ENCODE data around the gene MBOAT2.

The MBOAT2 gene

DNA sequence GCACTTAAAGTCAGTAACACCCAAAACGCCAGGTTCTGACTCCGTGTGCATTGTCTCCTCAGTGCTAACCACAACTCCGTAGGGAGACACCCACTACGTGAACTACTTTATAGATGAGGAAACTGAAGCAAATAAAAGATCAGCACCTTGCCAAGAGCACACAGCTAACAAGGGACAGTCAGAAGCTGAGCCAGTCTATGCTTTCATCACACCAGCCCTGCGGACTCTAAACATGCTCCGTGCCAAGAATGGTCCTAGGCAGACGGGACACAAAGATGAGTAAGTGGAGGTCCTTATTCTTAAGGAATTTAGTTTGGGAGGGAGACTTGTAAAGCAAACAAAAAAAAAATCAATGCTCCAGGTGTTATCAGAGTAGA, 9.6 kb downstream of the MBOAT2 start:
- H3K4me1 ChIP-seq (ENCODE audit: control insufficient read depth, insufficient read depth, low read length) = no peaks in the 10 kb centered on the region
- WGBS, 2 experiments = 92 to 95% methylated on average over 7 of the region's 7 CpGs

DNA sequence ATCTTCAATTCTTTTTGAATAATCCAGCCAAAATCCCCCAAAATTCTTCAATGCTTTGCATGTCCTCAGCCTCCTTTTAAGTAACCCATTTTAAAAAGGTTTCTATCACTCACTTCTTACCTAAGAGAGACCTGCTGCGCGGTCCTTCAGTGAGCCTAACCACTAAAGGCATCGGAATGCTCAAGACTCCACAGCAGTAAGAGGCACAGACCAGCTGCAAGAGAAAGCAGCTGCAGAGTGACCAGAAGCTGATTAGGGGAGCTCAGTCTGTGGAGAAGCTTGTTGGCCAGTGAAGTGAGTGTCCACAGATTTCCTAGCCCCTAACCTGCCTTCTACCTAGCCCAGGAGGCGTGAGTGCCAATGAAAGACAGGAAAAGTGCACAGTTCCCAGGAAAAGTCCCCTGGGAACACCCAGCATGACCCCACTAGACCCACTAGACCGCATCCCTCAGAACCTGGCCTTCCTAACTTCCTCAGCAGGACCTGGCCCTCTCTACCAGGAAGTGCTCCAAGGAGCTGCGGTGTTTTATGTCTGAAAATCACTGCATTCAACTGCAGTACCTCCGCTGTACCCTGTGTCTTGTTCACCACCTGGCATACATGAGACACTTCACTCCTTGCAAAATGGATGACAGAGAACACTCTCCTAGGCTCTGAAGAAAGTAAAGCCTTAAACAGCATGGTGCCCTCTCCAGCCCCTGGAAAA, 10.1 kb downstream of the MBOAT2 start:
- Histone ChIP-seq H3K4me3 (ENCODE audit: insufficient read depth, low read depth, low read length) (no peak overlapping the region), H3K27me3 (ENCODE audit: control insufficient read depth, insufficient read depth, low read length, poor library complexity, severe bottlenecking) (no peaks in the 10 kb centered on the region), H3K36me3 (ENCODE audit: control insufficient read depth, insufficient read depth, low read length) (no peaks in the 10 kb centered on the region), H3K27ac (ENCODE audit: insufficient read depth, low read depth, low read length, poor library complexity, severe bottlenecking) (no peak overlapping the region), H3K9me3 (ENCODE audit: control insufficient read depth, low read length) (no peaks in the 10 kb centered on the region), H3K4me1 (ENCODE audit: control insufficient read depth, insufficient read depth, low read length) (no peaks in the 10 kb centered on the region)
- 93 to 96% methylated on average over 7 of the region's 7 CpGs for WGBS, 2 experiments

More for the DNA sequence above, 9.6 kb downstream of the MBOAT2 start:
- Histone ChIP-seq H3K9me3 (ENCODE audit: control insufficient read depth, low read length) (no peaks in the 10 kb centered on the region), H3K36me3 (ENCODE audit: control insufficient read depth, insufficient read depth, low read length) (no peaks in the 10 kb centered on the region), H3K27ac (ENCODE audit: insufficient read depth, low read depth, low read length, poor library complexity, severe bottlenecking) (no peak overlapping the region), H3K4me3 (ENCODE audit: insufficient read depth, low read depth, low read length) (no peak overlapping the region), H3K27me3 (ENCODE audit: control insufficient read depth, insufficient read depth, low read length, poor library complexity, severe bottlenecking) (no peaks in the 10 kb centered on the region)

DNA sequence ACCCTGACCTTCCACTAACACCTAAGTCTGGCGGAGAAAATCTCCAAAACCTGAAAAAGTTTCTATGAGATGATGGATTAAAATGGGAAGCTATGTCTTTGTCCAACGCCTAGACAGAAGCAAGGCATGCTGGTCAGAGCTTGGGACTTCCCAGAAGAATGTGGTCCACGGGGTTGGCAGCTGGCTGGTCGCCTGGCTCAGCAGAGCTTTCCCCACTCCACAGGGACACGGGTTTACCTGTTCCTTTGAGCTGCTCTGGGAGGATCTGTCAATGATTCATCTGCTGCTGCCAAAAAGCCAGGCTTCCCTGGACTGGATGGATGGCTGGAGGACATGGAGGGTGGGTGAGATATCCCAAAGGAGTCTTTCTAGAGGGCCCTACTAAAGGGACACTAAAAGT, 10.8 kb downstream of the MBOAT2 start:
- no peaks in the 10 kb centered on the region for H3K4me1 ChIP-seq (ENCODE audit: control insufficient read depth, insufficient read depth, low read length)
- H3K9me3 ChIP-seq (ENCODE audit: control insufficient read depth, low read length) = no peaks in the 10 kb centered on the region
- 92 to 97% methylated on average over 5 of the region's 5 CpGs for WGBS, 2 experiments
- H3K27ac ChIP-seq (ENCODE audit: insufficient read depth, low read depth, low read length, poor library complexity, severe bottlenecking) = no peak overlapping the region
- H3K4me3 ChIP-seq (ENCODE audit: insufficient read depth, low read depth, low read length) = no peak overlapping the region
- no peaks in the 10 kb centered on the region for H3K27me3 ChIP-seq (ENCODE audit: control insufficient read depth, insufficient read depth, low read length, poor library complexity, severe bottlenecking)
- H3K36me3 ChIP-seq (ENCODE audit: control insufficient read depth, insufficient read depth, low read length) = no peaks in the 10 kb centered on the region

GRCh38 chr2:8989536-8990079, 13.9 kb downstream of the MBOAT2 start:
- peaks cover 5% of the 10 kb centered on the region for H3K4me1 ChIP-seq (ENCODE audit: control insufficient read depth, insufficient read depth, low read length)
- H3K27ac ChIP-seq (ENCODE audit: insufficient read depth, low read depth, low read length, poor library complexity, severe bottlenecking) = no peak overlapping the region
- H3K36me3 ChIP-seq (ENCODE audit: control insufficient read depth, insufficient read depth, low read length) = no peaks in the 10 kb centered on the region
- H3K4me3 ChIP-seq (ENCODE audit: insufficient read depth, low read depth, low read length) = no peak overlapping the region
- H3K9me3 ChIP-seq (ENCODE audit: control insufficient read depth, low read length) = no peaks in the 10 kb centered on the region
- WGBS, 2 experiments = 90 to 95% methylated on average over 5 of the region's 5 CpGs
- no peaks in the 10 kb centered on the region for H3K27me3 ChIP-seq (ENCODE audit: control insufficient read depth, insufficient read depth, low read length, poor library complexity, severe bottlenecking)

DNA sequence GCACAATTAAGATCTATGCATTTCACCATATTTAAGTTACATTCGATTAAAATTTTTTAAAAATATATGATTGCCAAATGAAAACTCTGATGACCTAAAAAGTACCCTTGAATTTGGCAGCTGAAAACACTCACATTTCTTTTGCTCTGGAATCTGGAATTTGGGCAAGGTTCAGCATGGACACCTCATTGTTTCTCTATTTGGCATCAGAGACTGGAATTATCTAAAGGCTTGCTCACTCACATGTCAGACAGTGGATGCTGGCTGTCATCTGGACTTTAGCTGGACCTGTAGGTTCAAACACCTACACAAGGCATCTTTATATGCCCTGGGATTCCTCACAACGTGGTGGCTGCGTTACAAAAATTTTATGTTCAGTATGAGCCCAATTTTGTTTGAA, 16.1 kb downstream of the MBOAT2 start:
- peaks cover 5% of the 10 kb centered on the region for H3K4me1 ChIP-seq (ENCODE audit: control insufficient read depth, insufficient read depth, low read length)
- H3K27ac ChIP-seq (ENCODE audit: insufficient read depth, low read depth, low read length, poor library complexity, severe bottlenecking) = no peak overlapping the region
- WGBS, 2 experiments = 98 to 100% methylated on average over 2 to 3 of the region's 3 CpGs
- no peak overlapping the region for H3K4me3 ChIP-seq (ENCODE audit: insufficient read depth, low read depth, low read length)
- H3K27me3 ChIP-seq (ENCODE audit: control insufficient read depth, insufficient read depth, low read length, poor library complexity, severe bottlenecking) = no peaks in the 10 kb centered on the region
- H3K36me3 ChIP-seq (ENCODE audit: control insufficient read depth, insufficient read depth, low read length) = no peaks in the 10 kb centered on the region
- H3K9me3 ChIP-seq (ENCODE audit: control insufficient read depth, low read length) = no peaks in the 10 kb centered on the region

GRCh38 chr2:8986327-8986976, 17.0 kb downstream of the MBOAT2 start:
- Histone ChIP-seq H3K27me3 (ENCODE audit: control insufficient read depth, insufficient read depth, low read length, poor library complexity, severe bottlenecking) (no peaks in the 10 kb centered on the region), H3K9me3 (ENCODE audit: control insufficient read depth, low read length) (no peaks in the 10 kb centered on the region), H3K36me3 (ENCODE audit: control insufficient read depth, insufficient read depth, low read length) (no peaks in the 10 kb centered on the region), H3K4me1 (ENCODE audit: control insufficient read depth, insufficient read depth, low read length) (peaks cover 11% of the 10 kb centered on the region), H3K27ac (ENCODE audit: insufficient read depth, low read depth, low read length, poor library complexity, severe bottlenecking) (no peak overlapping the region), H3K4me3 (ENCODE audit: insufficient read depth, low read depth, low read length) (no peak overlapping the region)
- WGBS, 2 experiments = 71 to 77% methylated on average over 10 to 11 of the region's 11 CpGs

DNA sequence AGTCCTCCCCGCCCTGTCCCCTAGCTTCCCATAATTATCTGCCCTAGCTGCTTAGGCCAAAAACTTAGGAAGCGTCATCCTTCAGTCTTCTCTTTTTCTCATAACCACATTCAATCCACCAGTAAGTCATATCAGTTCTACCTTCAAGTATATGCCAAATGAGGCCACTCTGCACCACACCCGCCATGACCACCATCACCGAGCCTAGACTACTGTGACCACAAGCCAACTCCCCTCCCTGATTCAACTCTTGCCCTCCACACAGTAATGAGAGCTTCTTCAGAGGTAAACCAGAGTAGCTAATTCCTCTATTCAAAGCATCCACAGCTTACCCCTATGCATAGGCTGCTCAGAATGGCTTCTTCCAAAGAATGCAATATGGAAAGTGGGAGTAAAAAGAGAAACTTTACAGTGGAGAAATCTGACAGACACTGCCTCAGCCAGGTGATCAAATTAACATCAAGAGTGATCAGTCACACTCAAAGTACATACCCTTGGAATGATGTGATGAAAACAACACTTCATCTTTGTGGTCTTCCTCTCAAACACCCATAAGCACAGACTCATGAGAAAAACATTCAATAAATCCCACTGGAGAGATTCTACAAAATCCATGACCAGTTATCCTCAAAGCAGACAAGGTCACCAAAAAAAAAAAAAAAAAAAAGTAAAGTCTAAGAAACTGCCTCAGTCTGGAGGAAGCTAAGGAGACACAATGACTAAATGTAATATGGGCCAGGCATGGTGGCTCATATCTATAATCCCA, 17.7 kb downstream of the MBOAT2 start:
- Histone ChIP-seq H3K27ac (ENCODE audit: insufficient read depth, low read depth, low read length, poor library complexity, severe bottlenecking) (no peak overlapping the region), H3K4me3 (ENCODE audit: insufficient read depth, low read depth, low read length) (no peak overlapping the region), H3K4me1 (ENCODE audit: control insufficient read depth, insufficient read depth, low read length) (peaks cover 16% of the 10 kb centered on the region), H3K36me3 (ENCODE audit: control insufficient read depth, insufficient read depth, low read length) (no peaks in the 10 kb centered on the region), H3K9me3 (ENCODE audit: control insufficient read depth, low read length) (no peaks in the 10 kb centered on the region), H3K27me3 (ENCODE audit: control insufficient read depth, insufficient read depth, low read length, poor library complexity, severe bottlenecking) (no peaks in the 10 kb centered on the region)
- 93 to 97% methylated on average over 4 of the region's 4 CpGs for WGBS, 2 experiments

DNA sequence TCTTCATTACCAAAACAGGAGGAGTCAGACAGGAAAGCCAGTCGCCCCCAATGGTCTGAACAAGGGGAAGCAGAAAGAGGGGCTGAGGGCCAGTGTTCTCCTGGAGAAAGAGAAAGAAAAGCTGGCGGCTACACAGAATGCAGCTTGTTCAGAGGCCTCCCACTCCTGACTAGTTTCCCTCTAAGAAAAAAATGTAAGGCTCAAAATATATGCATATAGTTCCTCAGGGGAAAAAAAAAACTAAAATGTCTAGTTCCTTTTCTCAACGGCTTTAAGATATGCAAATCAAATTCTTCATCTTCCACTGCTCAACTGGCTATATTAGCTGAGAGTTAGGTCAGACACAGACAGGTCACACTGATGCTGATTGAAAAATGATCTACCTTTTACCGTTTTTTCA, 18.6 kb downstream of the MBOAT2 start:
- Histone ChIP-seq H3K9me3 (ENCODE audit: control insufficient read depth, low read length) (no peaks in the 10 kb centered on the region), H3K4me3 (ENCODE audit: insufficient read depth, low read depth, low read length) (no peak overlapping the region), H3K27me3 (ENCODE audit: control insufficient read depth, insufficient read depth, low read length, poor library complexity, severe bottlenecking) (no peaks in the 10 kb centered on the region), H3K27ac (ENCODE audit: insufficient read depth, low read depth, low read length, poor library complexity, severe bottlenecking) (no peak overlapping the region), H3K4me1 (ENCODE audit: control insufficient read depth, insufficient read depth, low read length) (peaks cover 16% of the 10 kb centered on the region), H3K36me3 (ENCODE audit: control insufficient read depth, insufficient read depth, low read length) (no peaks in the 10 kb centered on the region)
- 70 to 76% methylated on average over 3 to 4 of the region's 4 CpGs for WGBS, 2 experiments

DNA sequence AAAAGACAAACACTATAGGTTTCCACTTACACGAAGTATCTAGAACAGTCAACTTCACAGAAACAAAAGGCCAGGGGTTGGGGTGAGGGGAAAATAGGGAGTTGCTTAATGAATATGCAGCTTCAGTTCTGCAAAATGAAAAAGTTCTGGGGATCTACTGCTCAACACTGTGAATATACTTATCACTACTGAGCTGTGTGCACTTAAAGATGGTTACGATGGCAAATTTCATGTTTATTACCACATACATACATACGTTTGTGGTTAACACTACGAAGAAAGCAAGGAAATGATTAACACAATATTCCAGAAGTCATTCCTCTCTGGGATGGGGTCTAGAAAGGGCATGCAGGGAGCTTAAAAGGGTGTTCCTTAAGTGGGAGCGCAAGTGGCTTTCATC, 19.3 kb downstream of the MBOAT2 start:
- Histone ChIP-seq H3K27ac (ENCODE audit: insufficient read depth, low read depth, low read length, poor library complexity, severe bottlenecking) (no peak overlapping the region), H3K9me3 (ENCODE audit: control insufficient read depth, low read length) (no peaks in the 10 kb centered on the region), H3K36me3 (ENCODE audit: control insufficient read depth, insufficient read depth, low read length) (no peaks in the 10 kb centered on the region), H3K27me3 (ENCODE audit: control insufficient read depth, insufficient read depth, low read length, poor library complexity, severe bottlenecking) (no peaks in the 10 kb centered on the region), H3K4me3 (ENCODE audit: insufficient read depth, low read depth, low read length) (no peak overlapping the region), H3K4me1 (ENCODE audit: control insufficient read depth, insufficient read depth, low read length) (peaks cover 16% of the 10 kb centered on the region)
- WGBS, 2 experiments = 84 to 97% methylated on average over 4 of the region's 5 CpGs

DNA sequence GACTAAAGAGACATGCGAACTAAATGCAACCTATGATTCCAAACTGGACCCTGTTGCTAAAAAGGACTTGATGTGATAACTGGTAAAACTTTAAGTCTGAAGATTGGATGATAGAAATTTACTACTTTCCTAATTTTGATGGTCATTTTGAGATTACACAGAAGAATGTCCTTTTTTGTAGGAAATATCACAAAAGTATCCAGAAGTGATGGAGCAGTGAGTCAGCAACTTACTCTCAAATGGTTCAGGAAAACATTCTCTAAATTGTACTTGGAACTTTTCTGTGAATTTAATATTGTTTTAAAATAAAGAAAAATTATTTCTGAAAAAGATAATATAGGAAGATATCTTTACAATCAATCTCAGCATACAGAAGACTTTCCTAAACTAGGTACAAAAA, 19.9 kb downstream of the MBOAT2 start:
- Histone ChIP-seq H3K4me3 (ENCODE audit: insufficient read depth, low read depth, low read length) (no peak overlapping the region), H3K27ac (ENCODE audit: insufficient read depth, low read depth, low read length, poor library complexity, severe bottlenecking) (no peak overlapping the region), H3K36me3 (ENCODE audit: control insufficient read depth, insufficient read depth, low read length) (no peaks in the 10 kb centered on the region), H3K4me1 (ENCODE audit: control insufficient read depth, insufficient read depth, low read length) (peaks cover 16% of the 10 kb centered on the region), H3K27me3 (ENCODE audit: control insufficient read depth, insufficient read depth, low read length, poor library complexity, severe bottlenecking) (no peaks in the 10 kb centered on the region), H3K9me3 (ENCODE audit: control insufficient read depth, low read length) (no peaks in the 10 kb centered on the region)
- WGBS, 2 experiments = 96 to 100% methylated on average over 1 of the region's 1 CpG
